Liver (tissue), 9 donors: ENCODE results near the gene DRD4. TPM values are rescaled to one million over a fixed set of nuclear protein-coding genes. Genes with fewer than 3 reads are reported as not detected.

ENCODE experiments used
- DNase-seq: peaks from one replicate; pipeline ENCODE4 v3.0.0-alpha.2; 2017; ENCODE audit warnings: low spot score
- H3K27ac ChIP-seq, 2 donors: one replicate each; pipeline ENCODE4 v1.7.0; 2013; ENCODE audit warnings: inconsistent platforms in 2 of 2, low read length in 2 of 2, control low read depth in 1 of 2, low read depth in 1 of 2, mild to moderate bottlenecking in 1 of 2
- H3K27me3 ChIP-seq, 4 donors: one replicate each; pipeline versions ENCODE4 v1.6.1 to v1.7.0; 2013; ENCODE audit warnings: low read length in 3 of 4, inconsistent platforms in 1 of 4, mild to moderate bottlenecking in 1 of 4, moderate library complexity in 1 of 4; ENCODE audit not compliant: control insufficient read depth in 4 of 4, insufficient read depth in 4 of 4
- H3K36me3 ChIP-seq, 4 donors: one replicate each; pipeline versions ENCODE4 v1.6.1 to v1.7.0; 2013; ENCODE audit warnings: low read length in 3 of 4, mild to moderate bottlenecking in 3 of 4, low read depth in 1 of 4, moderate library complexity in 1 of 4; ENCODE audit not compliant: control insufficient read depth in 4 of 4, insufficient read depth in 3 of 4
- H3K4me1 ChIP-seq, 4 donors: one replicate each; pipeline versions ENCODE4 v1.6.1 to v1.7.0; 2013; ENCODE audit warnings: low read length in 3 of 4, mild to moderate bottlenecking in 3 of 4, moderate library complexity in 1 of 4; ENCODE audit not compliant: control insufficient read depth in 4 of 4, insufficient read depth in 4 of 4
- H3K4me3 ChIP-seq, 3 donors: one replicate each; pipeline versions ENCODE4 v1.6.1 to v1.7.0; 2013; ENCODE audit warnings: low read length in 3 of 3, control low read depth in 1 of 3, low read depth in 1 of 3, mild to moderate bottlenecking in 1 of 3
- H3K9ac ChIP-seq, 2 donors: one replicate each; pipeline ENCODE4 v1.7.0; 2013; ENCODE audit warnings: low read length in 2 of 2, mild to moderate bottlenecking in 2 of 2, moderate library complexity in 2 of 2, control low read depth in 1 of 2, low read depth in 1 of 2
- H3K9me3 ChIP-seq, 4 donors: one replicate each; pipeline versions ENCODE4 v1.6.1 to v1.7.0; 2013; ENCODE audit warnings: low read length in 3 of 4; ENCODE audit not compliant: control insufficient read depth in 4 of 4
- ATF3 ChIP-seq: IDR thresholded peaks from 2 replicates; pipeline ENCODE4 v1.6.1; 2016; ENCODE audit warnings: antibody characterized with exemption
- CTCF ChIP-seq: fragments of 150-350 bp; IDR thresholded peaks from 2 replicates; pipeline ENCODE4 v1.5.1; 2017; ENCODE audit warnings: improper control_type of control experiment, low read depth, low read length; ENCODE audit not compliant: missing input control
- EGR1 ChIP-seq, 2 donors: IDR thresholded peaks; 2 replicates each; pipeline ENCODE4 v1.6.1; 2016 to 2018; ENCODE audit warnings: antibody characterized with exemption in 2 of 2, low read depth in 2 of 2
- FOXA1 ChIP-seq: IDR thresholded peaks from 2 replicates; pipeline ENCODE4 v1.6.1; 2016; ENCODE audit warnings: antibody characterized with exemption
- FOXA2 ChIP-seq: IDR thresholded peaks from 2 replicates; pipeline ENCODE4 v1.6.1; 2016; ENCODE audit warnings: antibody characterized with exemption
- GABPA ChIP-seq, 2 donors: IDR thresholded peaks in 1 of 2; conservative IDR thresholded peaks in 1 of 2; 2 replicates each; pipeline ENCODE4 v1.6.1; 2016; ENCODE audit warnings: antibody characterized with exemption in 2 of 2, mild to moderate bottlenecking in 1 of 2, moderate library complexity in 1 of 2
- HNF4A ChIP-seq, 2 donors: conservative IDR thresholded peaks; 2 replicates each; pipeline ENCODE4 v1.6.1; 2016; ENCODE audit warnings: antibody characterized with exemption in 2 of 2, mild to moderate bottlenecking in 2 of 2
- HNF4G ChIP-seq: IDR thresholded peaks from 2 replicates; pipeline ENCODE4 v1.6.1; 2016; ENCODE audit warnings: antibody characterized with exemption
- JUND ChIP-seq, 2 donors: IDR thresholded peaks; 2 replicates each; pipeline ENCODE4 v1.6.1; 2016; ENCODE audit warnings: antibody characterized with exemption in 2 of 2
- MAX ChIP-seq: IDR thresholded peaks from 2 replicates; pipeline ENCODE4 v1.6.1; 2016; ENCODE audit warnings: antibody characterized with exemption
- NR2F2 ChIP-seq: IDR thresholded peaks from 2 replicates; pipeline ENCODE4 v1.6.1; 2016; ENCODE audit warnings: antibody characterized with exemption
- REST ChIP-seq: IDR thresholded peaks from 2 replicates; pipeline ENCODE4 v1.6.1; 2016; ENCODE audit warnings: antibody characterized with exemption, mild to moderate bottlenecking
- RXRA ChIP-seq, 2 donors: IDR thresholded peaks; 2 replicates each; pipeline ENCODE4 v1.6.1; 2017 to 2018; ENCODE audit warnings: antibody characterized with exemption in 2 of 2, mild to moderate bottlenecking in 1 of 2
- SP1 ChIP-seq: IDR thresholded peaks from 2 replicates; pipeline ENCODE4 v1.6.1; 2018; ENCODE audit warnings: antibody characterized with exemption, mild to moderate bottlenecking
- TAF1 ChIP-seq: conservative IDR thresholded peaks from 2 replicates; pipeline ENCODE4 v1.6.1; 2016; ENCODE audit warnings: antibody characterized with exemption, mild to moderate bottlenecking
- YY1 ChIP-seq: IDR thresholded peaks from 2 replicates; pipeline ENCODE4 v1.6.1; 2016; ENCODE audit warnings: antibody characterized with exemption, mild to moderate bottlenecking
- ZBTB33 ChIP-seq: IDR thresholded peaks from 2 replicates; pipeline ENCODE4 v1.6.1; 2016; ENCODE audit warnings: antibody characterized with exemption
- WGBS: extraction: QIAGEN DNeasy Blood & Tissue Kit; methylation state at CpG from one replicate; pipeline ENCODE4 v1.1.7; 2013; 5-methylcytosine and 5-hydroxymethylcytosine counted together
- polyA plus RNA-seq, 2 donors: library from polyadenylated mRNA; stranded (reverse) in 1 of 2; unstranded in 1 of 2; fragments of 200-250 nt in 1 of 2; fragments of >200 nt in 1 of 2; fragmentation: Nextera tagmentation in 1 of 2; extraction: Ambion mirVana in 1 of 2; gene quantifications; one replicate each; pipeline versions ENCODE4 v1.2.1 to v1.2.3, GENCODE V29; 2013 to 2015
- total RNA-seq, 2 donors: library from RNA; depleted of rRNA; stranded (reverse); fragments of >200 nt; gene quantifications; one replicate each; pipeline ENCODE4 v1.2.3, GENCODE V29; 2014
- donor health status: healthy.
- donor health status: healthy.
- donor health status: healthy.
- donor health status: healthy.
- donor health status: healthy.

The DRD4 gene
- total RNA-seq (not detected), polyA plus RNA-seq (not detected)

- TF ChIP-seq TAF1 (no peak), RXRA (IDR thresholded peaks at IDR 0.05) (no peak), ZBTB33 (no peak), NR2F2 (no peak), HNF4G (no peak), CTCF (no peak), REST (no peak), HNF4A (conservative IDR thresholded peaks at IDR 0.05) (no peak), YY1 (no peak), EGR1 (IDR thresholded peaks at IDR 0.05; ENCODE audit: low read depth in 2 of 2) (no peak), GABPA (IDR thresholded peaks at IDR 0.05 in 1 of 2, conservative IDR thresholded peaks at IDR 0.05 in 1 of 2) (no peak), FOXA1 (no peak), JUND (IDR thresholded peaks at IDR 0.05) (no peak)
- Histone ChIP-seq H3K27me3 (no peaks in the 10 kb centered on the region), H3K4me1 (peaks cover 3 to 16% (median 7%) of the 10 kb centered on the region in 4 donors), H3K36me3 (peaks cover 0 to 2% (median 0%) of the 10 kb centered on the region in 4 donors), H3K9me3 (no peaks in the 10 kb centered on the region), H3K4me3 (peak within 1 kb of the TSS in 1 of 3 donors; percentile 37), H3K27ac (no peak within 1 kb of the TSS), H3K9ac (no peak within 1 kb of the TSS)
- WGBS, result 24% methylated on average over 100 of the region's 100 CpGs
- DNase-seq, result no peak
Observed at GRCh38 chr11:636511-637332, at the start of gene DRD4. DRD4 (plus strand) TSS chr11:637269; CDS start chr11:637305, 36 bp downstream.

- Histone ChIP-seq H3K27me3 (no peaks in the 10 kb centered on the region), H3K9ac (no peak overlapping the region), H3K36me3 (peaks cover 12 to 41% (median 27%) of the 10 kb centered on the region in 4 donors), H3K4me3 (no peak overlapping the region), H3K4me1 (peaks cover 11 to 30% (median 22%) of the 10 kb centered on the region in 4 donors), H3K27ac (peak overlapping the region; percentile 76 to 85), H3K9me3 (no peaks in the 10 kb centered on the region)
- WGBS, result 60% methylated on average over 8 of the region's 8 CpGs
- no peak for DNase-seq
- no peak for TF ChIP-seq ATF3
- TF ChIP-seq EGR1 (IDR thresholded peaks at IDR 0.05; ENCODE audit: low read depth in 2 of 2), result no peak
- TF ChIP-seq ZBTB33, result no peak
- no peak for TF ChIP-seq SP1
- TF ChIP-seq YY1, result no peak
- TF ChIP-seq RXRA (IDR thresholded peaks at IDR 0.05), result no peak
- TF ChIP-seq NR2F2, result no peak
- TF ChIP-seq CTCF, result no peak
- no peak for TF ChIP-seq FOXA2
- no peak for TF ChIP-seq FOXA1
- TF ChIP-seq HNF4A (conservative IDR thresholded peaks at IDR 0.05), result no peak
- no peak for TF ChIP-seq MAX
Observed at GRCh38 chr11:587546-587945, 49.5 kb upstream of the DRD4 start.
